ENCODE measurements around the gene RPS2. TPM values are rescaled to one million over a fixed set of nuclear protein-coding genes. Genes with fewer than 3 reads are reported as not detected.

RPS2 gene
- total RNA-seq, 1 experiment from 2014 or later = 2,950 TPM

- DNase-seq = no peak
- H3K4me1 Mint-ChIP-seq (ENCODE audit: low read depth, unreplicated experiment) = peaks cover 38% of the 10 kb centered on the region
- intact Hi-C loops (cut with micrococcal nuclease; ENCODE audit: unreplicated experiment) = no loop called here
- H3K4me3 Mint-ChIP-seq (ENCODE audit: low read depth, unreplicated experiment) = peak overlapping the region; percentile 89
- H3K27me3 Mint-ChIP-seq (ENCODE audit: unreplicated experiment) = no peaks in the 10 kb centered on the region
- peaks cover 48% of the 10 kb centered on the region for H3K36me3 Mint-ChIP-seq (ENCODE audit: insufficient read depth, unreplicated experiment)
- H3K9me3 Mint-ChIP-seq (ENCODE audit: low read depth, unreplicated experiment) = no peaks in the 10 kb centered on the region
- peak overlapping the region; percentile 10 for H3K27ac Mint-ChIP-seq (ENCODE audit: unreplicated experiment)
- BruUV-seq (replicated peaks) = no TSS peak
- no peak for TF ChIP-seq CTCF (IDR thresholded peaks at IDR 0.05; ENCODE audit: unreplicated experiment)
- CTCF ChIA-PET = no interaction called here
These were observed 41.7 kb upstream of the RPS2 start for GRCh38 chr16:2006317-2006716.

- Mint-ChIP-seq H3K36me3 (ENCODE audit: insufficient read depth, unreplicated experiment) (peaks cover 53% of the 10 kb centered on the region), H3K4me1 (ENCODE audit: low read depth, unreplicated experiment) (peaks cover 38% of the 10 kb centered on the region), H3K27ac (ENCODE audit: unreplicated experiment) (peak overlapping the region; percentile 10), H3K9me3 (ENCODE audit: low read depth, unreplicated experiment) (no peaks in the 10 kb centered on the region), H3K27me3 (ENCODE audit: unreplicated experiment) (no peaks in the 10 kb centered on the region), H3K4me3 (ENCODE audit: low read depth, unreplicated experiment) (peak overlapping the region; percentile 89)
- intact Hi-C loops (cut with micrococcal nuclease; ENCODE audit: unreplicated experiment) = no loop called here
- TF ChIP-seq CTCF (IDR thresholded peaks at IDR 0.05; ENCODE audit: unreplicated experiment) = no peak
- no peak for DNase-seq
- CTCF ChIA-PET = no interaction called here
- no TSS peak for BruUV-seq (replicated peaks)
These were observed 41.0 kb upstream of the RPS2 start for GRCh38 chr16:2005646-2006045.

- CTCF ChIA-PET = interaction anchor here (1.6 kb wide), 1 partner anchor 136 kb away, joined by 11 read pairs; no protein-coding TSS in a partner anchor
- no peaks in the 10 kb centered on the region for H3K9me3 Mint-ChIP-seq (ENCODE audit: low read depth, unreplicated experiment)
- H3K27ac Mint-ChIP-seq (ENCODE audit: unreplicated experiment) = no peak overlapping the region
- peak overlapping the region; percentile 10 for H3K4me3 Mint-ChIP-seq (ENCODE audit: low read depth, unreplicated experiment)
- H3K36me3 Mint-ChIP-seq (ENCODE audit: insufficient read depth, unreplicated experiment) = peaks cover 51% of the 10 kb centered on the region
- no TSS peak for BruUV-seq (replicated peaks)
- no peak for DNase-seq
- peaks cover 38% of the 10 kb centered on the region for H3K4me1 Mint-ChIP-seq (ENCODE audit: low read depth, unreplicated experiment)
- H3K27me3 Mint-ChIP-seq (ENCODE audit: unreplicated experiment) = no peaks in the 10 kb centered on the region
- no peak for TF ChIP-seq CTCF (IDR thresholded peaks at IDR 0.05; ENCODE audit: unreplicated experiment)
- intact Hi-C loops (cut with micrococcal nuclease; ENCODE audit: unreplicated experiment) = no loop called here
These were observed 40.3 kb upstream of the RPS2 start for GRCh38 chr16:2004795-2005517.

GRCh38 chr16:2003827-2004641 is 39.4 kb upstream of the RPS2 start:
- TF ChIP-seq CTCF (IDR thresholded peaks at IDR 0.05; ENCODE audit: unreplicated experiment) = peak; percentile 97
- peak overlapping the region; percentile 17 for H3K4me3 Mint-ChIP-seq (ENCODE audit: low read depth, unreplicated experiment)
- H3K4me1 Mint-ChIP-seq (ENCODE audit: low read depth, unreplicated experiment) = peaks cover 38% of the 10 kb centered on the region
- H3K27me3 Mint-ChIP-seq (ENCODE audit: unreplicated experiment) = no peaks in the 10 kb centered on the region
- H3K36me3 Mint-ChIP-seq (ENCODE audit: insufficient read depth, unreplicated experiment) = peaks cover 42% of the 10 kb centered on the region
- CTCF ChIA-PET = interaction anchor here (0.6 to 2.0 kb wide), 11 partner anchors 8 to 149 kb away, joined by 3 to 11 read pairs (median 4); partner anchors contain the start of genes PKD1 and TBL3
- no peaks in the 10 kb centered on the region for H3K9me3 Mint-ChIP-seq (ENCODE audit: low read depth, unreplicated experiment)
- intact Hi-C loops (cut with micrococcal nuclease; ENCODE audit: unreplicated experiment) = no loop called here
- DNase-seq = peak; percentile 97
- BruUV-seq (replicated peaks) = no TSS peak
- H3K27ac Mint-ChIP-seq (ENCODE audit: unreplicated experiment) = no peak overlapping the region

Data from Calu3 (cell line).